ENCODE data around the gene NSD1. TPM values are rescaled to one million over a fixed set of nuclear protein-coding genes. Genes with fewer than 3 reads are reported as not detected.

The NSD1 gene
- total RNA-seq, 1 donor from 2014 or later = 178 TPM

DNA sequence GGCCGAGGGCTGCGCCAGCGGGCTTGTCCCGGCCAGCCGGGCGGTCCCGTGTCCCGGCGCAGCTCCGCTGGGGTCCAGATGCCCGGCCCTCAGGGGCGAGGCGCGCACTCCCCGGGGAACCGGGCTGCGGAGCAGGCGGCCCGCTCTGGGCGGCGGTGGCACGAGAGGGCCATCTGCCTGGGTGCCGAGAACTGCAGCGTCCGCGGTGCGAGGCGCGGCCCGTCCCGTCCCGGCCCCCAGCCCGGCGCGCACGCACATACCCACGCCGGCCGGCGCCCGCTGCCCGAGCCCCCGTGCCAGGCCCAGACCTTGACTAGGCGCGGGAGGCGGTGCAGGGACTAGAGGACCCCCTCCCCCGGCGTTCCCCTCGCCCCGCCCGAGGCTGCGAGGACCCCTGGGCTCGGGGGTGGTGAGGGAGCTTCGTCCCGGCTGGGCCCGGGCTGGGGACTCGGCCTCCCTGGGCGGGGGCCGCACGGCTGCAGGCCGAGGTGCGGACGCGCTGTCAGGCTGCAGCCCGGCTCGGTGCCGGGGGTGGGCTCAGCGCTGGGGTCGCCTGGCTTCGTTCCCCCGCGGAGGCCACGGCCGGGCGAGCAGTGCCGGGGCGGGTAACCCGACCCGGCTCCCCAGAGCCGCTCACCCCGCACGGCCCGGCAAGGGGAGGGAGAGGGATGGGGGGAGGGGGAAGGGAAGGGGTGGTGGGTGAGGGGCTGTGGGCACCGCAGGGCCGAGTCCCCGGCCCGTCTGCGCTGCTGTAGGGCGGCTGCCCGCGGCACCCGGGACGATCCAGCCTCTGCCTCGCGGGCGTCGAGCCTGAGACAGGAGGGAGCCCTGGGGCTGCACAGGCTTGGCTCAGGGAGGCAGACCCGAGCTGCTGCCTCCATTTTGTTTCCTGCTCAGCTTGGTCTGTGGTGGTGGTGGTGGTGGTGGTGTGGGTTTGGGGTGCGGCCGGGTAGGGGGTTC lies 1.2 kb upstream of the NSD1 start:
- DNase-seq (ENCODE audit: low spot score, unreplicated experiment) = peak; percentile 36
- Mint-ChIP-seq H3K36me3 (ENCODE audit: insufficient read depth) (peaks cover 16% of the 10 kb centered on the region), H3K9me3 (ENCODE audit: low read depth) (no peaks in the 10 kb centered on the region), H3K4me1 (ENCODE audit: low read depth) (peaks cover 25% of the 10 kb centered on the region), H3K4me3 (ENCODE audit: low read depth) (peak overlapping the region; percentile 67), H3K27ac (peak overlapping the region; percentile 88), H3K27me3 (peaks cover 12% of the 10 kb centered on the region)
- TF ChIP-seq, protein P1, sequence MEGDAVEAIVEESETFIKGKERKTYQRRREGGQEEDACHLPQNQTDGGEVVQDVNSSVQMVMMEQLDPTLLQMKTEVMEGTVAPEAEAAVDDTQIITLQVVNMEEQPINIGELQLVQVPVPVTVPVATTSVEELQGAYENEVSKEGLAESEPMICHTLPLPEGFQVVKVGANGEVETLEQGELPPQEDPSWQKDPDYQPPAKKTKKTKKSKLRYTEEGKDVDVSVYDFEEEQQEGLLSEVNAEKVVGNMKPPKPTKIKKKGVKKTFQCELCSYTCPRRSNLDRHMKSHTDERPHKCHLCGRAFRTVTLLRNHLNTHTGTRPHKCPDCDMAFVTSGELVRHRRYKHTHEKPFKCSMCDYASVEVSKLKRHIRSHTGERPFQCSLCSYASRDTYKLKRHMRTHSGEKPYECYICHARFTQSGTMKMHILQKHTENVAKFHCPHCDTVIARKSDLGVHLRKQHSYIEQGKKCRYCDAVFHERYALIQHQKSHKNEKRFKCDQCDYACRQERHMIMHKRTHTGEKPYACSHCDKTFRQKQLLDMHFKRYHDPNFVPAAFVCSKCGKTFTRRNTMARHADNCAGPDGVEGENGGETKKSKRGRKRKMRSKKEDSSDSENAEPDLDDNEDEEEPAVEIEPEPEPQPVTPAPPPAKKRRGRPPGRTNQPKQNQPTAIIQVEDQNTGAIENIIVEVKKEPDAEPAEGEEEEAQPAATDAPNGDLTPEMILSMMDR (IDR thresholded peaks at IDR 0.05; ENCODE audit: unreplicated experiment) = no peak

DNA sequence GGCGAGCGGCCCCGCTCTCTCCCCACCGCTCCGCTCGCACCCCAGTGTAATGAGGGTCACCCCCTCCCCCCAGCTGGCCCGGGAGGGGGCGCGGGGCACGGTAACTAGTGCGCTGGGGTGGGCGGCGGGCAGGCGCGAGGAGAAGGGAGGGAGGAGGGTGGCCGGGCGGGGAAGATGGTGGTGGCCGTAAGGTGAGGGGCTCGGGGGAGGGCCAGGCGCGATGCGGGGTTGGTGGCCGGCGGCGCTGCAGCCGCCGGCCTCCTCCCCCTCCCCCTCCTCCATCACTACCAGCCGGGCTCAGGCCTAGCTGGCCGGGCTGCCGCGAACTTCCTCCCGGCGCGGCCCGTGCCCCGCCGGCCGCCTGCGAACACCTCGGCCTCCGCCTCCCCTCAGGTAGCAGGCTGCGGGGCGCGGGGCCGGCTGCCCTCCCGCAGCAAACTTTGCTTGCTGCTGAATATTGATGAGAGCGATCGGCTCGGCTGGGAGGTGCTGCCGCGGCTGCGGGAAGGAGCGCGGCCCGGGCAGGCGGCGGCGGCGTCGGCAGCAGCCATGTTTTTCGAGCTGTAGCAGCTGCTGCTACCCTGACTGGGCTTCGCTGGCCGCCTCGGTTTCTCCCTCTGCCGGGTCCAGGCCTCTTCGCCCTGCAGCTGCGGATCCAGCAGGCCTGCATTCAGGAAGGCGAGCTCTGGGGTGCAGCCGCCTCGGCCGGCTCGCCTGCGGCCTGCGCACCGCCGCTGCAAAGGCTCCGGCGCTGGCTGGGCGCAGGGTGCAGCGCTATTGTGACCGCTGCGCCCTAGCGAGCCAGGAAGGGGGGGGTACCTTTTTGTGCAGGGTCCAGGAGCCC lies 502 bp downstream of the NSD1 start:
- TF ChIP-seq, protein P1 (IDR thresholded peaks at IDR 0.05; ENCODE audit: unreplicated experiment) = no peak
- Mint-ChIP-seq H3K27me3 (peaks cover 9% of the 10 kb centered on the region), H3K27ac (peak overlapping the region; percentile 98), H3K9me3 (ENCODE audit: low read depth) (no peaks in the 10 kb centered on the region), H3K4me3 (ENCODE audit: low read depth) (peak overlapping the region; percentile 86), H3K4me1 (ENCODE audit: low read depth) (peaks cover 25% of the 10 kb centered on the region), H3K36me3 (ENCODE audit: insufficient read depth) (peaks cover 18% of the 10 kb centered on the region)
- DNase-seq (ENCODE audit: low spot score, unreplicated experiment) = peak; percentile 26

DNA sequence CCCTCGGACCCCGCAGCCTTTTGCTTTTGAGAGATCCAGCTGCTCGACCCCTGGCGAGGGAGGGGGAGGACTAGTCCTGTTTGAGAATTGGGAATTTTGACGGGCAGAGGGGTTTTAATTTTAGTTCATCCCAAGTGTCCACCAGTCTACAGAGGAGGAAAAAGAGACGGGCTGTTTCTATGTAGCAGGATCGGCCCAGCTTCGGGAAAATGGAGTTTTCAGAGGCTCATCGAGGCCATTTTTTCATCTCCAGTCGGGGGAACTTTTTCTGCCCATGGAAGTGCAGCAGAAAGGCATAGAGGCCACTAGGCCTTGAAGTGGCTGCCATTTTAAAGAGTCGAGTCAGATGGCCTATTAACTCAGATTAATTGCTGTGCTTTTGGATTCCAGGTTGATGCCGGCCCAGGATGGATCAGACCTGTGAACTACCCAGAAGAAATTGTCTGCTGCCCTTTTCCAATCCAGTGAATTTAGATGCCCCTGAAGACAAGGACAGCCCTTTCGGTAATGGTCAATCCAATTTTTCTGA lies 1.2 kb downstream of the NSD1 start:
- TF ChIP-seq, protein P1 (IDR thresholded peaks at IDR 0.05; ENCODE audit: unreplicated experiment) = no peak
- Mint-ChIP-seq H3K4me1 (ENCODE audit: low read depth) (peaks cover 25% of the 10 kb centered on the region), H3K4me3 (ENCODE audit: low read depth) (peak overlapping the region; percentile 86), H3K9me3 (ENCODE audit: low read depth) (no peaks in the 10 kb centered on the region), H3K36me3 (ENCODE audit: insufficient read depth) (peaks cover 20% of the 10 kb centered on the region), H3K27ac (peak overlapping the region; percentile 98), H3K27me3 (peaks cover 2% of the 10 kb centered on the region)
- no peak for DNase-seq (ENCODE audit: low spot score, unreplicated experiment)

DNA sequence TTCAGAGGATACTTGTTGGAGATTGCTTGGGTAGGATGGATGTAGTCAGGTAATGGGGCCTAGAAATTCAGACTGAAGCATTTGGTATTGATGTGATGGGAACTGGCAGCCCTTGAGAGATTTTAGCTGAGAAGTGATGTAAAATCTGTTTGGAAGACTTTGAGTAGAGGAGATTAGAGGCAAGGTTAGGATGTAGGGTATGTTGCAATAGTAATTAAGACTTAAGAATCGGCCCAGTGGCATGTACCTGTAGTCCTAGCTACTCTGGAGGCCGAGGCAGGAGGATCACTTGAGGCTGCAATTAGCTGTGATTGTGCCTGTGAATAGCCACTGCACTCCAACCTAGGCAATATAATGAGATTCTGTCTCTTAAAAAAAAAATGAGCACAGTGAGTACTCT lies 6.7 kb downstream of the NSD1 start:
- TF ChIP-seq, protein P1 (IDR thresholded peaks at IDR 0.05; ENCODE audit: unreplicated experiment) = no peak
- Mint-ChIP-seq H3K27me3 (no peaks in the 10 kb centered on the region), H3K36me3 (ENCODE audit: insufficient read depth) (peaks cover 38% of the 10 kb centered on the region), H3K27ac (peak overlapping the region; percentile 53), H3K4me3 (ENCODE audit: low read depth) (no peak overlapping the region), H3K9me3 (ENCODE audit: low read depth) (no peaks in the 10 kb centered on the region), H3K4me1 (ENCODE audit: low read depth) (peaks cover 22% of the 10 kb centered on the region)
- no peak for DNase-seq (ENCODE audit: low spot score, unreplicated experiment)

DNA sequence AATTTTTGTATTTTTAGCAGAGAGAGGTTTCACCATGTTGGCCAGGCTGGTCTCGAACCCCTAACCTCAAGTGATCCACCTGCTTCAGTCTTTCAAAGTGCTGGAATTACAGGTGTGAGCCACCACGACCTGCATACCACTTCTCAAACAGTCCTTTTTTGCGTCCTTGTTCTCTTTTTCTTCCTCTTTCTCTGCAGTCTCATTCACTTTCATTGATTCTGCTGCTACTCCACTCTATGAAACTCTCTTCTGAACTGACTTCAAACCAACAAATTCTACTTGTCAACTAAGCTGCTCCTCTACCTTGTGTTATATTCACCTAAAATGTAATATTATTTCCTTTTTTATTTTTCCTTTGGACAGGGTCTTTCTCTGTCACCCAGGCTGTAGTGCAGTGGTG lies 7.9 kb downstream of the NSD1 start:
- H3K4me1 Mint-ChIP-seq (ENCODE audit: low read depth) = peaks cover 15% of the 10 kb centered on the region
- H3K4me3 Mint-ChIP-seq (ENCODE audit: low read depth) = no peak overlapping the region
- no peak for DNase-seq (ENCODE audit: low spot score, unreplicated experiment)
- H3K36me3 Mint-ChIP-seq (ENCODE audit: insufficient read depth) = peaks cover 31% of the 10 kb centered on the region
- TF ChIP-seq, protein P1 (IDR thresholded peaks at IDR 0.05; ENCODE audit: unreplicated experiment) = no peak
- peak overlapping the region; percentile 58 for H3K27ac Mint-ChIP-seq
- H3K9me3 Mint-ChIP-seq (ENCODE audit: low read depth) = no peaks in the 10 kb centered on the region
- no peaks in the 10 kb centered on the region for H3K27me3 Mint-ChIP-seq

All from progenitor cell of endocrine pancreas (in vitro differentiated cells).